GM21367 (cell line): Measurements from ENCODE around the gene TGFBR3.
A peak's percentile ranks its signal among the peaks of the same experiment; 100 is the strongest.
"Not testable (repeated sequence)": the region's sequence is repeated elsewhere in the genome, so short reads cannot be mapped to it uniquely, and the experiment has no call there.

Experiments used
- ATAC-seq: cut with Tn5 transposase; IDR thresholded peaks from one replicate; pipeline ENCODE4 v1.9.1; 2021; ENCODE audit not compliant: unreplicated experiment

TGFBR3 gene

GRCh38 chr1:91697416-91697815, 188.5 kb downstream of the TGFBR3 start:
- ATAC-seq, result peak; percentile 89

GRCh38 chr1:91696321-91696720, 189.6 kb downstream of the TGFBR3 start:
- ATAC-seq, result no peak

- ATAC-seq, result no peak
Observed at GRCh38 chr1:91693557-91693956, 192.4 kb downstream of the TGFBR3 start.

- ATAC-seq, result no peak
Observed at GRCh38 chr1:91691525-91691924, 194.4 kb downstream of the TGFBR3 start.

GRCh38 chr1:91689641-91690481, 196.1 kb downstream of the TGFBR3 start:
- ATAC-seq, result no peak

- no peak for ATAC-seq
Observed at GRCh38 chr1:91687452-91687851, 198.5 kb downstream of the TGFBR3 start.

- ATAC-seq, result no peak
Observed at GRCh38 chr1:91685994-91686393, 200.0 kb downstream of the TGFBR3 start.

GRCh38 chr1:91684481-91685196, 201.3 kb downstream of the TGFBR3 start:
- no peak for ATAC-seq

- no peak for ATAC-seq
Observed at GRCh38 chr1:91683598-91683951, 202.4 kb downstream of the TGFBR3 start.

GRCh38 chr1:91682882-91683597, 202.9 kb downstream of the TGFBR3 start:
- no peak for ATAC-seq

- no peak for ATAC-seq
Observed at GRCh38 chr1:91680556-91681155, 205.3 kb downstream of the TGFBR3 start.

- no peak for ATAC-seq
Observed at GRCh38 chr1:91679446-91679845, 206.5 kb downstream of the TGFBR3 start.

GRCh38 chr1:91676030-91676429, 209.9 kb downstream of the TGFBR3 start:
- ATAC-seq, result no peak

GRCh38 chr1:91674107-91674506, 211.8 kb downstream of the TGFBR3 start:
- ATAC-seq, result no peak

GRCh38 chr1:91673613-91674012, 212.3 kb downstream of the TGFBR3 start:
- ATAC-seq, result no peak

GRCh38 chr1:91672601-91673161, 213.3 kb downstream of the TGFBR3 start:
- no peak for ATAC-seq

- no peak for ATAC-seq
Observed at GRCh38 chr1:91670781-91671180, 215.2 kb downstream of the TGFBR3 start.

- no peak for ATAC-seq
Observed at GRCh38 chr1:91669584-91670350, 216.2 kb downstream of the TGFBR3 start.

- not testable (repeated sequence) for ATAC-seq
Observed at GRCh38 chr1:91666651-91667050, 219.3 kb downstream of the TGFBR3 start.

- ATAC-seq, result no peak
Observed at GRCh38 chr1:91661121-91661520, 224.8 kb downstream of the TGFBR3 start.
